Stimulated activated naive CD8-positive, alpha-beta T cell treated with anti-CD3 and anti-CD28 coated beads, Interleukin-15, Interleukin-2, amounts not matched to agents 100 ng/mL and 50 ng/mL, for 24 hours (primary cell): ENCODE measurements around the gene PDHX.

Experiments
- H3K27ac Mint-ChIP-seq: one replicate; pipeline ENCODE4 v1.8.0; 2021; ENCODE audit warnings: mild to moderate bottlenecking, mixed read lengths
- H3K27me3 Mint-ChIP-seq: one replicate; pipeline ENCODE4 v1.8.0; 2021; ENCODE audit warnings: mixed read lengths
- H3K36me3 Mint-ChIP-seq: one replicate; pipeline ENCODE4 v1.8.0; 2021; ENCODE audit warnings: low read depth, mixed read lengths
- H3K4me1 Mint-ChIP-seq: one replicate; pipeline ENCODE4 v1.8.0; 2021; ENCODE audit warnings: low read depth, mixed read lengths
- H3K4me3 Mint-ChIP-seq: one replicate; pipeline ENCODE4 v1.8.0; 2021; ENCODE audit warnings: mild to moderate bottlenecking, mixed read lengths
- H3K9me3 Mint-ChIP-seq: one replicate; pipeline ENCODE4 v1.8.0; 2021; ENCODE audit warnings: mixed read lengths

The PDHX gene

DNA sequence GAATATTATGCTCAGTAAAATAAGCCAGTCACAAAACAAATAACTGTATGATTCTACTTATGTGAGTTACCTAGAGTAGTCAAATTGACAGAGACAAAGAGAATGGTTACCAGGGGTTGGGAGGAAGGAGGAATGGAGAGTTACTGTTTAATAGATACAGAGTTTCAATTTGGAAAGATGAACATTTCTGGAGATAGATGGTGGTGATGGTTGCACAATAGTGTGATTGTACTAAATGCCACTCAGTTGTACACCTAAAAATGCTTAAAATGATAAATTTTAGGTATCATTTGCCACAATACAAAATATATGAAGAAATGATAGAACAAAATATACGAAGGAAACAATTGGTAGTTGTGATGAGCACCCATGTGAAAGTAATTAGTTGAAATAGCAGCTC is 43.4 kb downstream of the PDHX start:
- H3K27me3 Mint-ChIP-seq, result no peaks in the 10 kb centered on the region
- H3K9me3 Mint-ChIP-seq, result no peaks in the 10 kb centered on the region
- peaks cover 40% of the 10 kb centered on the region for H3K36me3 Mint-ChIP-seq
- H3K27ac Mint-ChIP-seq, result no peak overlapping the region
- H3K4me3 Mint-ChIP-seq, result no peak overlapping the region
- H3K4me1 Mint-ChIP-seq, result no peaks in the 10 kb centered on the region

GRCh38 chr11:34960277-34960676 is 43.9 kb downstream of the PDHX start:
- Mint-ChIP-seq H3K4me1 (no peaks in the 10 kb centered on the region), H3K27me3 (no peaks in the 10 kb centered on the region)

DNA sequence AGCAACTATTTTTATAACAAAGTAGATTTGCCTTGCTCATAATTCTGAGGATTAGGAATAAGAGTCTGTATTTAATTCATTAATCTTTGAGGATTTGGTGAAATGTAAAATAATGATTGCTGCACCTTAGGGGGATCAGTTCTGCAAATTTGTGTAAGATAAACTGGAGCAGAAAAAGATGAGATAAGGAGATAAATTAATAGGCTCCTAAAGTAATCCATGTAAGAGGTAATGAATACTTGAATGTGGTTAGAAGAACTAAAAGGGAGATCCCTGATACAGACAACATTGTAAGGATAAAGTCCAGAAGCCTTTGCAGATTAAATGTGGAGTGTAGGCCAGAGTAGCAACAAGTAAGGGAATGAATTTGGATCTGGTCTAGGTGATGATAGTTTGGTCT is 45.6 kb downstream of the PDHX start:
- Mint-ChIP-seq H3K27me3 (no peaks in the 10 kb centered on the region), H3K4me3 (no peak overlapping the region), H3K9me3 (no peaks in the 10 kb centered on the region), H3K4me1 (no peaks in the 10 kb centered on the region), H3K27ac (no peak overlapping the region), H3K36me3 (peaks cover 47% of the 10 kb centered on the region)

More at GRCh38 chr11:34960277-34960676, 43.9 kb downstream of the PDHX start:
- Mint-ChIP-seq H3K27ac (no peak overlapping the region), H3K9me3 (no peaks in the 10 kb centered on the region), H3K4me3 (no peak overlapping the region), H3K36me3 (peaks cover 40% of the 10 kb centered on the region)

DNA sequence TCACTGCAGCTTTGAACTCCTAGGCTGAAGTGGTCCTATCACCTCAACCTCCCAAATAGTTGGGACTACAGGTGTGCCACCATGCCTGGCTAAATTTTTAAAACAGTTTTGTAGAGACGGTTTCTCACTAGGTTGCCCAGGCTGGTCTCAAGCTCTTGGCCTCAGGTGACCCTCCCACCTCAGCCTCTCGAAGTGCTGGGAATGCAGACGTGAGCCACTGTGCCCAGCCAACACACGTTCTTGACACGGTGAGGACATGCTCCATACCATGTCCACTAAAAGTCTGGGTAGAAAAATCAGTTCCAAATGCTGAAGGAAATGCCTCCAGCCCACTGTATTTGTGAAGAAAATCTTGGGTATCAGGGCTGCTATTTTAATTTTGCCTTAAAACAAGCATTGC is 46.9 kb downstream of the PDHX start:
- no peak overlapping the region for H3K4me3 Mint-ChIP-seq
- no peaks in the 10 kb centered on the region for H3K27me3 Mint-ChIP-seq
- no peaks in the 10 kb centered on the region for H3K4me1 Mint-ChIP-seq
- peaks cover 54% of the 10 kb centered on the region for H3K36me3 Mint-ChIP-seq
- no peaks in the 10 kb centered on the region for H3K9me3 Mint-ChIP-seq
- no peak overlapping the region for H3K27ac Mint-ChIP-seq

- H3K27ac Mint-ChIP-seq, result no peak overlapping the region
- H3K27me3 Mint-ChIP-seq, result no peaks in the 10 kb centered on the region
- H3K36me3 Mint-ChIP-seq, result peaks cover 54% of the 10 kb centered on the region
- H3K4me1 Mint-ChIP-seq, result no peaks in the 10 kb centered on the region
- no peaks in the 10 kb centered on the region for H3K9me3 Mint-ChIP-seq
- no peak overlapping the region for H3K4me3 Mint-ChIP-seq
Measured at GRCh38 chr11:34964610-34965331, 48.4 kb downstream of the PDHX start.

GRCh38 chr11:34968862-34969261 is 52.4 kb downstream of the PDHX start:
- no peaks in the 10 kb centered on the region for H3K4me1 Mint-ChIP-seq
- H3K27me3 Mint-ChIP-seq, result no peaks in the 10 kb centered on the region
- no peak overlapping the region for H3K4me3 Mint-ChIP-seq
- no peaks in the 10 kb centered on the region for H3K9me3 Mint-ChIP-seq
- no peak overlapping the region for H3K27ac Mint-ChIP-seq
- peaks cover 63% of the 10 kb centered on the region for H3K36me3 Mint-ChIP-seq

- H3K4me3 Mint-ChIP-seq, result no peak overlapping the region
- H3K36me3 Mint-ChIP-seq, result peaks cover 70% of the 10 kb centered on the region
- H3K27me3 Mint-ChIP-seq, result no peaks in the 10 kb centered on the region
- no peaks in the 10 kb centered on the region for H3K4me1 Mint-ChIP-seq
- no peak overlapping the region for H3K27ac Mint-ChIP-seq
- no peaks in the 10 kb centered on the region for H3K9me3 Mint-ChIP-seq
Measured at GRCh38 chr11:34970033-34970432, 53.6 kb downstream of the PDHX start.

- Mint-ChIP-seq H3K9me3 (no peaks in the 10 kb centered on the region), H3K27me3 (no peaks in the 10 kb centered on the region), H3K4me1 (no peaks in the 10 kb centered on the region), H3K27ac (no peak overlapping the region), H3K4me3 (no peak overlapping the region), H3K36me3 (peaks cover 74% of the 10 kb centered on the region)
Measured at GRCh38 chr11:34970480-34970879, 54.1 kb downstream of the PDHX start.

GRCh38 chr11:34971928-34972327 is 55.5 kb downstream of the PDHX start:
- Mint-ChIP-seq H3K36me3 (peaks cover 75% of the 10 kb centered on the region), H3K27me3 (no peaks in the 10 kb centered on the region), H3K4me3 (no peak overlapping the region), H3K27ac (no peak overlapping the region), H3K9me3 (no peaks in the 10 kb centered on the region), H3K4me1 (no peaks in the 10 kb centered on the region)

DNA sequence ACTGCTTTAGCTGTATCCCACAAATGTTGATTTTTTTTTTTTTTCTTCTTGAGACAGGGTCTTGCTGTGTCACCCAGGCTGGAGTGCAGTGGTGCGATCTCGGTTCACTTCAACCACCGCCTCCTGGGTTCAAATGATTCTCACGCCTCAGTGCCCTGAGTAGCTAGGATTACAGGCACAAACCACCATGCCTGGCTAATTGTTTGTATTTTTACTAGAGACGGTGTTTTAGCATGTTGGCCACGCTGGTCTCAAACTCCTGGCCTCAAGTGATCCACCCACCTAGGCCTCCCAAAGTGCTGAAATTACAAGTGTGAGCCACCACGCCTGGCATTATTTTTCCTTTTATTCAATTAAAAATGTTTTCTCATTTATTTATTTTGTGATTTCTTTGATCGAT is 55.9 kb downstream of the PDHX start:
- Mint-ChIP-seq H3K4me3 (no peak overlapping the region), H3K27ac (no peak overlapping the region), H3K9me3 (no peaks in the 10 kb centered on the region), H3K27me3 (no peaks in the 10 kb centered on the region), H3K36me3 (peaks cover 78% of the 10 kb centered on the region), H3K4me1 (peaks cover 4% of the 10 kb centered on the region)

- H3K4me1 Mint-ChIP-seq, result peaks cover 7% of the 10 kb centered on the region
- H3K27ac Mint-ChIP-seq, result no peak overlapping the region
- H3K27me3 Mint-ChIP-seq, result no peaks in the 10 kb centered on the region
- no peaks in the 10 kb centered on the region for H3K9me3 Mint-ChIP-seq
- no peak overlapping the region for H3K4me3 Mint-ChIP-seq
- peaks cover 78% of the 10 kb centered on the region for H3K36me3 Mint-ChIP-seq
Measured at GRCh38 chr11:34972892-34973291, 56.5 kb downstream of the PDHX start.

DNA sequence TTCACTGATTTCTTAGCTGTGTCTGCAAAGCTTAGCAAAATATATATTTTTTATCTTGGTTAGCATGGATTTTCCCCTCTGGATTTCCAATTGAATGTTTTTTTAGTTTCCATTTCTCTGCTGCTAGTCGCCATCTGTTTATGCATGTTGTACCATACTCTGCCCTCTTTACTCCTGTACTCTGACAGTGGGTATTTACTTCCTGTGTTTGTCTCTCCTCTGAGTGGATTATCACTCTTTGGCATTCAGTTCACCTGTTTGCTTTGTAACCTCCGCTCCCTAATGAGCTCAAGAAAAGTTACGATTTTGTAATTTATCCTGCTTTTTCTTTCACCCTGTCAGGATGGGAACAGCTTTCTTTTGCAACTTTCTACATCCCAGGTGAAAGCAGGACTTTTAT is 59.1 kb downstream of the PDHX start:
- Mint-ChIP-seq H3K9me3 (no peaks in the 10 kb centered on the region), H3K36me3 (peaks cover 68% of the 10 kb centered on the region)

DNA sequence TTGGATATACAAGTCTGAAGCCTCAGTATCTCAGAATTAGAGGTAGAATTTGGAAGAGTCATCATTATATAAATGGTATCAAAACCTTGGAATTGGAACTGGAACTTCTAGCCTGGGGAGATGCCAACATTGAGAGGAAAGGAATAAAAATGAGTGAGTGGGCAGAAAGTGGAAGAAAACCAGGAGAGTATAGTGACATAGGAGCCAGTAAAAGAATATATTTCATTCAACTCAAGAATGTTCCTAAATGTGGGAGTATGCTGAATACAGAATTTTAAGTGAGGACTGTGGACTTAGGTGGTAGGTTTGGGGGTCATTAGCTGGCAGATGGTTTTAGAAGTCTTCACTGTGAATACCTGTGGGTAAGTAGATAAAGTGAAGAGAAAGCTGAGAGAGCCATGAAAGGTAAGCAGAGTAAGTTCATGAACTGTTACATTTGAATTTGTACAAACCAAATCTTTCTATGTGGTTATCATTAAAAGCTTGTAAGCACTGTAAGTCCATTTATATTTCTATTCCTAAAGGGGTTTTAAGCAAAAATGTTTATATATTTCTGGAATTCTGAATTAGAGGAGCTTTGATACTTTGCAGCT is 60.2 kb downstream of the PDHX start:
- Mint-ChIP-seq H3K36me3 (peaks cover 63% of the 10 kb centered on the region), H3K4me1 (peaks cover 11% of the 10 kb centered on the region), H3K27me3 (no peaks in the 10 kb centered on the region), H3K9me3 (no peaks in the 10 kb centered on the region), H3K4me3 (no peak overlapping the region), H3K27ac (no peak overlapping the region)

More for the DNA sequence above, 59.1 kb downstream of the PDHX start:
- Mint-ChIP-seq H3K4me1 (peaks cover 9% of the 10 kb centered on the region), H3K4me3 (no peak overlapping the region), H3K27me3 (no peaks in the 10 kb centered on the region), H3K27ac (no peak overlapping the region)

- Mint-ChIP-seq H3K27me3 (no peaks in the 10 kb centered on the region), H3K9me3 (no peaks in the 10 kb centered on the region), H3K27ac (no peak overlapping the region), H3K36me3 (peaks cover 61% of the 10 kb centered on the region), H3K4me1 (peaks cover 11% of the 10 kb centered on the region), H3K4me3 (no peak overlapping the region)
Measured at GRCh38 chr11:34977089-34977912, 60.9 kb downstream of the PDHX start.
